Measurements from ENCODE around the gene ST8SIA3. TPM values are rescaled to one million over a fixed set of nuclear protein-coding genes. Genes with fewer than 3 reads are reported as not detected.

The ST8SIA3 gene
- total and polyA plus RNA-seq, 2 of the 4 experiments (the other 2 are of a cell fraction): not detected

DNA sequence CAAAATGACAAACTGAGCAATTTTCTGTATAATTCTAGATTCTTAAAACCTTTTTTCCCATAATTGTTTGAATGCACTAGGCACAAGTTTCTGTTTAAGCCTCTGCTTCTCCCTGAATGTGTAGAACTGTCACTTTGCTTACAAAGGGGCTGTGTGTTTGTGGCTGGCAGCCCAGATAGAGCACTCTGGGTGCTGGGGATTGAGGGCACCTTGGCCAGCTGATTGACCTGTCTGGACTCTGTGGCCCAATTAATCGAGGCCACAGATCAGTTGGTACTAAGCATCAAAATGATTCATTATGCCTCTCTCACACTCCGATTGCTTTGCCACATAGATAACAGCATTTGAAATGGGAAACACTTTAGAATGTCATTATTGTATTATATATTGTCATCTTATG, 12.1 kb downstream of the ST8SIA3 start:
- no peak overlapping the region for H4K91ac ChIP-seq (ENCODE audit: insufficient read depth, low read depth, low read length)
- no peak overlapping the region for H2AK9ac ChIP-seq (replicated peaks; ENCODE audit: low read depth, low read length, poor library complexity)
- TF ChIP-seq, protein P1, sequence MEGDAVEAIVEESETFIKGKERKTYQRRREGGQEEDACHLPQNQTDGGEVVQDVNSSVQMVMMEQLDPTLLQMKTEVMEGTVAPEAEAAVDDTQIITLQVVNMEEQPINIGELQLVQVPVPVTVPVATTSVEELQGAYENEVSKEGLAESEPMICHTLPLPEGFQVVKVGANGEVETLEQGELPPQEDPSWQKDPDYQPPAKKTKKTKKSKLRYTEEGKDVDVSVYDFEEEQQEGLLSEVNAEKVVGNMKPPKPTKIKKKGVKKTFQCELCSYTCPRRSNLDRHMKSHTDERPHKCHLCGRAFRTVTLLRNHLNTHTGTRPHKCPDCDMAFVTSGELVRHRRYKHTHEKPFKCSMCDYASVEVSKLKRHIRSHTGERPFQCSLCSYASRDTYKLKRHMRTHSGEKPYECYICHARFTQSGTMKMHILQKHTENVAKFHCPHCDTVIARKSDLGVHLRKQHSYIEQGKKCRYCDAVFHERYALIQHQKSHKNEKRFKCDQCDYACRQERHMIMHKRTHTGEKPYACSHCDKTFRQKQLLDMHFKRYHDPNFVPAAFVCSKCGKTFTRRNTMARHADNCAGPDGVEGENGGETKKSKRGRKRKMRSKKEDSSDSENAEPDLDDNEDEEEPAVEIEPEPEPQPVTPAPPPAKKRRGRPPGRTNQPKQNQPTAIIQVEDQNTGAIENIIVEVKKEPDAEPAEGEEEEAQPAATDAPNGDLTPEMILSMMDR (conservative IDR thresholded peaks at IDR 0.05; ENCODE audit: low read depth, low read length): no peak
- TF ChIP-seq RCOR1 (IDR thresholded peaks at IDR 0.05; ENCODE audit: insufficient replicate concordance, low read length): no peak
- TF ChIP-seq POLR2A (IDR thresholded peaks at IDR 0.05; ENCODE audit: low read depth, low read length): no peak
- TF ChIP-seq MAFK (IDR thresholded peaks at IDR 0.05; ENCODE audit: low read depth, low read length): no peak
- TF ChIP-seq RFX5 (IDR thresholded peaks at IDR 0.05; ENCODE audit: low read depth, low read length): no peak
- TF ChIP-seq MXI1 (IDR thresholded peaks at IDR 0.05; ENCODE audit: borderline replicate concordance, low read depth, low read length): no peak
- TF ChIP-seq CHD1 (IDR thresholded peaks at IDR 0.05; ENCODE audit: low read depth, low read length): no peak
- no peak for TF ChIP-seq NFE2L2 (IDR thresholded peaks at IDR 0.05; ENCODE audit: low read depth, low read length)
- TF ChIP-seq, protein P2, sequence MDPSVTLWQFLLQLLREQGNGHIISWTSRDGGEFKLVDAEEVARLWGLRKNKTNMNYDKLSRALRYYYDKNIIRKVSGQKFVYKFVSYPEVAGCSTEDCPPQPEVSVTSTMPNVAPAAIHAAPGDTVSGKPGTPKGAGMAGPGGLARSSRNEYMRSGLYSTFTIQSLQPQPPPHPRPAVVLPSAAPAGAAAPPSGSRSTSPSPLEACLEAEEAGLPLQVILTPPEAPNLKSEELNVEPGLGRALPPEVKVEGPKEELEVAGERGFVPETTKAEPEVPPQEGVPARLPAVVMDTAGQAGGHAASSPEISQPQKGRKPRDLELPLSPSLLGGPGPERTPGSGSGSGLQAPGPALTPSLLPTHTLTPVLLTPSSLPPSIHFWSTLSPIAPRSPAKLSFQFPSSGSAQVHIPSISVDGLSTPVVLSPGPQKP (IDR thresholded peaks at IDR 0.05; ENCODE audit: borderline replicate concordance, low read depth, low read length): no peak
- TF ChIP-seq, protein P3, sequence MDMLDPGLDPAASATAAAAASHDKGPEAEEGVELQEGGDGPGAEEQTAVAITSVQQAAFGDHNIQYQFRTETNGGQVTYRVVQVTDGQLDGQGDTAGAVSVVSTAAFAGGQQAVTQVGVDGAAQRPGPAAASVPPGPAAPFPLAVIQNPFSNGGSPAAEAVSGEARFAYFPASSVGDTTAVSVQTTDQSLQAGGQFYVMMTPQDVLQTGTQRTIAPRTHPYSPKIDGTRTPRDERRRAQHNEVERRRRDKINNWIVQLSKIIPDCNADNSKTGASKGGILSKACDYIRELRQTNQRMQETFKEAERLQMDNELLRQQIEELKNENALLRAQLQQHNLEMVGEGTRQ (IDR thresholded peaks at IDR 0.05; ENCODE audit: low read depth, low read length): no peak
- TF ChIP-seq BHLHE40 (IDR thresholded peaks at IDR 0.05; ENCODE audit: low read depth, low read length): no peak
- TF ChIP-seq RAD21 (IDR thresholded peaks at IDR 0.05; ENCODE audit: low read length): no peak
- TF ChIP-seq SMC3 (IDR thresholded peaks at IDR 0.05; ENCODE audit: low read depth, low read length): no peak
- no peak for TF ChIP-seq CEBPB (IDR thresholded peaks at IDR 0.05; ENCODE audit: low read depth, low read length)
- no peak for TF ChIP-seq FOS (IDR thresholded peaks at IDR 0.05; ENCODE audit: low read depth, low read length)
- in situ Hi-C loops (cut with MboI; ENCODE audit: low sequenced_read_pairs): no loop called here
- no peak overlapping the region for H3K18ac ChIP-seq (ENCODE audit: low read depth, low read length)
- H3K4ac ChIP-seq (ENCODE audit: low read depth, low read length): no peak overlapping the region
- H4K5ac ChIP-seq (ENCODE audit: low read depth, low read length): no peak overlapping the region
- no peaks in the 10 kb centered on the region for H3K36me3 ChIP-seq (ENCODE audit: control insufficient read depth, insufficient read depth, low read length)
- CTCF ChIA-PET: no interaction called here
- no peak overlapping the region for H3K4me2 ChIP-seq (ENCODE audit: low read depth, low read length)
- no peak overlapping the region for H2BK20ac ChIP-seq (ENCODE audit: low read depth, low read length)
- H2BK120ac ChIP-seq (ENCODE audit: low read depth, low read length): no peak overlapping the region
- no peak overlapping the region for H2AK5ac ChIP-seq (ENCODE audit: low read depth, low read length)
- no peak overlapping the region for H3K27ac ChIP-seq (ENCODE audit: insufficient read depth, low read length)
- BruUV-seq (replicated peaks): no TSS peak
- H3K4me1 ChIP-seq (ENCODE audit: control insufficient read depth, insufficient read depth, low read length): no peaks in the 10 kb centered on the region
- no peak overlapping the region for H4K8ac ChIP-seq (ENCODE audit: low read depth in 2 of 2, low read length in 2 of 2)
- WGBS, 2 experiments (ENCODE audit: extremely low coverage in 2 of 2, insufficient read length in 1 of 2): no CpG with 5 or more reads among the region's 2 CpGs
- DNase-seq: no peak
- no peak overlapping the region for H3K14ac ChIP-seq (replicated peaks; ENCODE audit: low read depth, low read length)
- no peak for ATAC-seq (ENCODE audit: low read depth)
- H4K20me1 ChIP-seq (ENCODE audit: insufficient read depth, low read length): no peaks in the 10 kb centered on the region
- no peak overlapping the region for H2BK5ac ChIP-seq (ENCODE audit: low read depth, low read length, poor library complexity, severe bottlenecking)
- no peak overlapping the region for H2AFZ ChIP-seq (replicated peaks; ENCODE audit: low read length, poor library complexity)
- no peak overlapping the region for H3K23ac ChIP-seq (ENCODE audit: low read depth, low read length)
- H3K4me3 ChIP-seq (ENCODE audit: insufficient read depth, low read depth, low read length): no peak overlapping the region
- no peak overlapping the region for H3K9ac ChIP-seq (ENCODE audit: low read depth, low read length)
- no peaks in the 10 kb centered on the region for H3K79me1 ChIP-seq (ENCODE audit: low read depth in 1 of 2, low read length in 2 of 2)
- dilution Hi-C loops (cut with HindIII; ENCODE audit: low sequenced_read_pairs, unreplicated experiment): no loop called here
- POLR2A ChIA-PET (ENCODE audit: unreplicated experiment): no interaction called here
- no peak overlapping the region for H3K56ac ChIP-seq (ENCODE audit: extremely low read depth, insufficient read depth, low read length)
- no peak overlapping the region for H2BK15ac ChIP-seq (ENCODE audit: low read depth, low read length)
- H3K27me3 ChIP-seq (ENCODE audit: control insufficient read depth, insufficient read depth, low read length): no peaks in the 10 kb centered on the region
- no peaks in the 10 kb centered on the region for H3K9me3 ChIP-seq (ENCODE audit: control insufficient read depth, insufficient read depth, low read length)
- intact Hi-C loops (cut with micrococcal nuclease): no loop called here
- no peaks in the 10 kb centered on the region for H3K9me1 ChIP-seq (ENCODE audit: insufficient read depth, low read length)

All from IMR-90 (cell line).